Gastroesophageal sphincter (tissue), 3 donors: Measurements from ENCODE around the gene GAD1.

Source experiments
- POLR2A ChIP-seq, 2 donors: fragments of 450-650 bp; IDR thresholded peaks; one replicate each; pipeline ENCODE4 v1.6.1; 2017; ENCODE audit warnings: antibody characterized with exemption in 2 of 2, mild to moderate bottlenecking in 2 of 2, moderate library complexity in 1 of 2
- POLR2AphosphoS5 ChIP-seq: sonication (generic); formaldehyde crosslinking; IDR thresholded peaks from one replicate; pipeline ENCODE4 v1.6.1; 2017; ENCODE audit warnings: antibody characterized with exemption
- TF ChIP-seq, protein P1 (sequence below), 4 experiments: fragments of 200-600 bp in 2 of 4; fragments of 450-650 bp in 2 of 4; sonication (generic) in 1 of 4; IDR thresholded peaks; one replicate each; pipeline ENCODE4 v1.5.1; 2017 to 2019; ENCODE audit warnings: antibody characterized with exemption in 4 of 4, mild to moderate bottlenecking in 2 of 4, moderate library complexity in 2 of 4

DNA sequence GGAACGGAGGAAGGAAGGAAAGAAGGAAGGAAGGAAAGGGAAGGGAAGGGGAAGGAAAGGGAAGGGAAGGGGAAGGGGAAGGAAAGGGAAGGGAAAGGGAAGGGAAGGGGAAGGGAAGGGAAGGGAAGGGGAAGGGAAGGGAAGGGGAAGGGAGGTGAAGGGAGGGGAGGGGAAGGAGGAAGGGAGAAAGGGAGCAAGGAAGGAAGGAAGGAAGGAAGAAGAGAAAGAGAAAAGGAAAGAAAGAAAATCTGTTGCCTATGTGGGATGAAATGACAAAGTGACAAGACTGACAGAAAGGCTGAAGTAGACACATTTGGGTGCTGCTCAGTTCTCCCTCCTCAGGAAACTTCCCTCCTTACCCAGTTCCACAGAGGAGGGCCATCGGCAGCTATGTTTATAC, 66.1 kb downstream of the GAD1 start:
- no peak for TF ChIP-seq POLR2A (IDR thresholded peaks at IDR 0.05)
- TF ChIP-seq, protein P1, sequence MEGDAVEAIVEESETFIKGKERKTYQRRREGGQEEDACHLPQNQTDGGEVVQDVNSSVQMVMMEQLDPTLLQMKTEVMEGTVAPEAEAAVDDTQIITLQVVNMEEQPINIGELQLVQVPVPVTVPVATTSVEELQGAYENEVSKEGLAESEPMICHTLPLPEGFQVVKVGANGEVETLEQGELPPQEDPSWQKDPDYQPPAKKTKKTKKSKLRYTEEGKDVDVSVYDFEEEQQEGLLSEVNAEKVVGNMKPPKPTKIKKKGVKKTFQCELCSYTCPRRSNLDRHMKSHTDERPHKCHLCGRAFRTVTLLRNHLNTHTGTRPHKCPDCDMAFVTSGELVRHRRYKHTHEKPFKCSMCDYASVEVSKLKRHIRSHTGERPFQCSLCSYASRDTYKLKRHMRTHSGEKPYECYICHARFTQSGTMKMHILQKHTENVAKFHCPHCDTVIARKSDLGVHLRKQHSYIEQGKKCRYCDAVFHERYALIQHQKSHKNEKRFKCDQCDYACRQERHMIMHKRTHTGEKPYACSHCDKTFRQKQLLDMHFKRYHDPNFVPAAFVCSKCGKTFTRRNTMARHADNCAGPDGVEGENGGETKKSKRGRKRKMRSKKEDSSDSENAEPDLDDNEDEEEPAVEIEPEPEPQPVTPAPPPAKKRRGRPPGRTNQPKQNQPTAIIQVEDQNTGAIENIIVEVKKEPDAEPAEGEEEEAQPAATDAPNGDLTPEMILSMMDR (IDR thresholded peaks at IDR 0.05) = no peak
- no peak for TF ChIP-seq POLR2AphosphoS5
